PC-9 (cell line): ENCODE data around the gene TRIM58. TPM values are rescaled to one million over a fixed set of nuclear protein-coding genes. Genes with fewer than 3 reads are reported as not detected.

Experiments
- BruUV-seq: library from RNA; stranded (reverse); fragments of 400-500 nt; replicated peaks from 2 replicates; lab custom pipeline; 2021; lab: Mats Ljungman, UMichigan
- CTCF ChIA-PET: fragments of 300-600 bp; sonication (Branson Sonifier 250); formaldehyde crosslinking; loops from one replicate; lab custom pipeline; 2022; ENCODE audit warnings: antibody characterized with exemption; lab: Charles Lee
- POLR2A ChIA-PET: fragments of 300-600 bp; sonication (Branson Sonifier 250); formaldehyde crosslinking; loops from one replicate; lab custom pipeline; 2022; ENCODE audit warnings: antibody characterized with exemption; ENCODE audit not compliant: unreplicated experiment; lab: Charles Lee
- DNase-seq, 2 experiments: peaks; one replicate each; pipeline versions ENCODE4 v3.0.0 to v3.0.0-alpha.2; 2015 to 2022; ENCODE audit warnings: mixed read lengths in 1 of 2
- H2AFZ ChIP-seq: fragments of 200-600 bp; sonication (generic); 2 replicates; pipeline ENCODE4 v1.8.1; 2017; ENCODE audit warnings: antibody characterized with exemption
- H3F3A ChIP-seq: fragments of 200-600 bp; sonication (generic); 2 replicates; pipeline ENCODE4 v1.8.1; 2017; ENCODE audit warnings: antibody characterized with exemption, mild to moderate bottlenecking, low read depth; ENCODE audit not compliant: insufficient read depth
- H3K27ac ChIP-seq: fragments of 200-600 bp; sonication (generic); 2 replicates; pipeline ENCODE4 v1.6.1; 2016; ENCODE audit warnings: mixed run types
- H3K27me3 ChIP-seq: fragments of 200-600 bp; sonication (generic); 2 replicates; pipeline ENCODE4 v1.6.1; 2016; ENCODE audit warnings: low read depth, mixed run types; ENCODE audit not compliant: insufficient read depth
- H3K36me3 ChIP-seq: fragments of 200-600 bp; sonication (generic); 2 replicates; pipeline ENCODE4 v1.6.1; 2016; ENCODE audit warnings: low read depth, mixed run types
- H3K4me1 ChIP-seq: fragments of 200-600 bp; sonication (generic); replicated peaks from 2 replicates; pipeline ENCODE4 v1.6.1; 2016; ENCODE audit warnings: mixed run types; ENCODE audit not compliant: insufficient read depth
- H3K4me2 ChIP-seq: fragments of 200-600 bp; sonication (generic); 2 replicates; pipeline ENCODE4 v1.6.1; 2017; ENCODE audit warnings: mixed run types
- H3K4me3 ChIP-seq: fragments of 200-600 bp; sonication (generic); 2 replicates; pipeline ENCODE4 v1.6.1; 2016; ENCODE audit warnings: mixed run types
- H3K79me2 ChIP-seq: fragments of 200-600 bp; sonication (generic); 2 replicates; pipeline ENCODE4 v1.6.1; 2017; ENCODE audit warnings: low read depth, mixed run types
- H3K9me2 ChIP-seq: fragments of 200-600 bp; sonication (generic); 2 replicates; pipeline ENCODE4 v1.8.1; 2017; ENCODE audit warnings: mild to moderate bottlenecking; ENCODE audit not compliant: insufficient read depth
- H3K9me3 ChIP-seq: fragments of 200-600 bp; sonication (generic); 2 replicates; pipeline ENCODE4 v1.8.1; 2016; ENCODE audit warnings: low read depth; ENCODE audit not compliant: insufficient read depth
- H4K20me1 ChIP-seq: fragments of 200-600 bp; sonication (generic); 2 replicates; pipeline ENCODE4 v1.8.1; 2017; ENCODE audit not compliant: insufficient read depth
- CTCF ChIP-seq: fragments of 200-600 bp; sonication (generic); conservative IDR thresholded peaks from 2 replicates; pipeline ENCODE4 v1.6.1; 2017; ENCODE audit warnings: mixed run types, antibody characterized with exemption, mild to moderate bottlenecking, moderate library complexity
- EZH2 ChIP-seq: fragments of 200-600 bp; sonication (generic); IDR thresholded peaks from 2 replicates; pipeline ENCODE4 v1.8.0; 2017; ENCODE audit warnings: antibody characterized with exemption, low read depth
- intact Hi-C: fragments of 100-400 bp; cut with micrococcal nuclease; formaldehyde crosslinking; loops from one replicate; pipeline ENCODE4 v1.10.0; 2022; ENCODE audit not compliant: unreplicated experiment
- total RNA-seq: library from RNA; stranded (reverse); gene quantifications from 2 replicates; pipeline ENCODE4 v1.2.3, GENCODE V29; 2021

TRIM58 gene
- total RNA-seq, 1 experiment from 2014 or later: not detected

DNA sequence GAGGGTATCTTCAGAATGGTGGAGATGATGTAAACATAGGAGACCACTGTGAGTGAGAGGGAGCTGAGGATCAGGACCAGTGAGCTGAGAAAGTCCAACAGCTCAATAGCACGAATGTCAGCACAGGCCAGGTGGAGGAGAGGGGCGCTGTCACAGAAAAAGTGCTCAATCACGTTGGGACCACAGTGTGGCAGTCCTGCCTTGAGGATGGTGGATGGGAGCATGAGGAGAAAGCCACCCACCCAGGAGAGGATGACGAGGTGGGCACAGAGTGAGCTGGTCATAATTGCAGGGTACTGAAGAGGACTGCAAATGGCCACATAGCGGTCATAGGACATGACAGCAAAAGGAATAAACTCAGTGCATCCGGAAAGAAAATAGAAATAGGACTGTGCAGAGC lies 23.4 kb upstream of the TRIM58 start:
- ChIA-PET POLR2A (no interaction called here), CTCF (no interaction called here)
- H3K9me2 ChIP-seq: no peaks in the 10 kb centered on the region
- H3K4me2 ChIP-seq: no peak overlapping the region
- no peak overlapping the region for H3K4me3 ChIP-seq
- H3F3A ChIP-seq: no peaks in the 10 kb centered on the region
- H3K36me3 ChIP-seq: no peaks in the 10 kb centered on the region
- no peak overlapping the region for H3K27ac ChIP-seq
- intact Hi-C loops: no loop called here
- no peak overlapping the region for H2AFZ ChIP-seq
- H3K27me3 ChIP-seq: no peaks in the 10 kb centered on the region
- H3K4me1 ChIP-seq: no peaks in the 10 kb centered on the region
- DNase-seq: no peak
- H3K79me2 ChIP-seq: no peaks in the 10 kb centered on the region
- no peaks in the 10 kb centered on the region for H3K9me3 ChIP-seq
- no TSS peak for BruUV-seq
- TF ChIP-seq EZH2 (no peak), CTCF (no peak)
- H4K20me1 ChIP-seq: no peaks in the 10 kb centered on the region

DNA sequence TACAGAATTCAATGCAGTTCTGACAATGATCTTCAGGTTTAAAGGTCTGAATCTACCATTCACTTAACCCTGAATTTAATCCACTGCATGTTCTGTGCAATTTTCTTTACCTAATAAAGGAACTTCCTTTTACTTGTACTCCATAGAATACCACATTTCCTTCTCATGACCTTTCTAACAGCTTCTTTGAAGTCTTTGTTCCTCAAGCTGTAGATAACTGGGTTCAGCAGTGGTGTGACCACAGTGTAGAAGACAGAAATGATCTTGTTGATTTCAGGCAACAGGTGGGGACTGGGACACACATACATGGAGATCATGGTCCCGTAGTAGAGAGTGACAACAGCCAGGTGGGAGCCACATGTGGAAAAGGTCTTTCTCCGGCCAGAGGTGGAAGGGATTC lies 16.2 kb upstream of the TRIM58 start:
- DNase-seq: no peak
- Histone ChIP-seq H3K27me3 (0 out of 2 replicates have a peak, but pooled peaks cover 6% of the 10 kb centered on the region), H3K36me3 (no peaks in the 10 kb centered on the region), H3K9me2 (no peaks in the 10 kb centered on the region), H3K9me3 (no peaks in the 10 kb centered on the region), H2AFZ (no peak overlapping the region), H3K27ac (no peak overlapping the region), H3F3A (no peaks in the 10 kb centered on the region), H3K4me3 (no peak overlapping the region), H3K4me1 (no peaks in the 10 kb centered on the region), H3K4me2 (no peak overlapping the region), H3K79me2 (no peaks in the 10 kb centered on the region), H4K20me1 (no peaks in the 10 kb centered on the region)
- CTCF ChIA-PET: no interaction called here
- intact Hi-C loops: no loop called here
- TF ChIP-seq EZH2 (no peak), CTCF (no peak)
- POLR2A ChIA-PET: no interaction called here
- no TSS peak for BruUV-seq

DNA sequence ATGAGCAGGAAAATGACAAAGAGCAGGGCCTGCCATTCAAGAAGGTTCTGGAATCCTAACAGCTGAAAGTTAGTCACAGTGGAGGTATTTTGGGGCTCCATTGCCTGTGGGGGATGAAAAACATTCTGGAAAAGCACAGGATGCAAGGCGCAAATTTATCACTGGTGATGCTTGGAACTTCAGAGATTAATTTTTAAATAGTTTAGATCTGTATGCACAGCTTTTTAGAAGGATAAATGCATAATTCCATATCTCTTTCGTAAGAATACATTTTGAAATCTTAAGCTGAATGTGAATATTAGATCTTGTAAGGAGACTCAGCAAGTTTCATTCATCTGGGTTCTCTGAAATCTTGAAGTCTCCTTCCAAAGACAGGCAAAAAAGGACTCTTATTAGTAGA lies 15.2 kb upstream of the TRIM58 start, which contains the start of gene OR11L1:
TSS of gene OR11L1 (minus strand) at position 101 of the 400 bp plus-strand sequence. CDS start at position 101, 0 bp downstream.
- no peak for DNase-seq
- no peaks in the 10 kb centered on the region for H3K36me3 ChIP-seq
- H3K4me1 ChIP-seq: no peaks in the 10 kb centered on the region
- ChIA-PET CTCF (no interaction called here), POLR2A (no interaction called here)
- no peaks in the 10 kb centered on the region for H3K79me2 ChIP-seq
- no peaks in the 10 kb centered on the region for H3K9me2 ChIP-seq
- no peaks in the 10 kb centered on the region for H4K20me1 ChIP-seq
- no peak within 1 kb of the TSS for H2AFZ ChIP-seq
- intact Hi-C loops: no loop called here
- H3F3A ChIP-seq: no peaks in the 10 kb centered on the region
- H3K27me3 ChIP-seq: 0 out of 2 replicates have a peak, but pooled peaks cover 6% of the 10 kb centered on the region
- TF ChIP-seq EZH2 (no peak), CTCF (no peak)
- H3K9me3 ChIP-seq: no peaks in the 10 kb centered on the region
- no peak within 1 kb of the TSS for H3K4me3 ChIP-seq
- no peak within 1 kb of the TSS for H3K27ac ChIP-seq
- no TSS peak for BruUV-seq
- H3K4me2 ChIP-seq: no peak within 1 kb of the TSS
